Measurements from ENCODE around the gene GID8. TPM values are rescaled to one million over a fixed set of nuclear protein-coding genes. Genes with fewer than 3 reads are reported as not detected.

Gene GID8
- total and polyA plus RNA-seq, 4 donors = 10.2 to 23.6 (median 14.6) TPM

DNA sequence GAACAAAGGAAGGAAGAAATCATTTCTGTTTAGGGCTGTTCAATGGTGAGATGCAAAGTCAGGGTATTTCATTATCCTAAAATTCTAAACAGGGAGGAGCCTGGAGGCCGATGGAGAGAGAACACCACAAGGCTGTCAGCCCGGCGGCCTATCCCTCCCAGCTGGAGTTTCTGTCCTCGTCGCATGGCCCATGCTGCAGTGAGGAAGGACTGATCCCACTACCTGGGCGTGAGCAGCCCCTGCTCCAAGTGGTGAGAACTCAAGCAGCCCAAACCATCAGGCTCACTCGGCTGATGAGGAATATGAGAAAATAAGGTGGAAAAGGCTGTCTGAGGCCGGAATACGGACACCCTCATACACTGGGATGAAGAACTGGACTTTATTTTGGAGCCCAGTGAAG lies 42.4 kb upstream of the GID8 start:
- H3K9me3 ChIP-seq (ENCODE audit: control insufficient read depth in 4 of 4, low read length in 3 of 4) = no peaks in the 10 kb centered on the region
- no peaks in the 10 kb centered on the region for H3K27me3 ChIP-seq (ENCODE audit: control insufficient read depth in 4 of 4, insufficient read depth in 4 of 4, low read length in 3 of 4)
- H3K9ac ChIP-seq (ENCODE audit: low read depth in 1 of 2, low read length in 2 of 2) = no peak overlapping the region
- peaks cover 5 to 13% (median 10%) of the 10 kb centered on the region in 4 donors for H3K4me1 ChIP-seq (ENCODE audit: control insufficient read depth in 4 of 4, insufficient read depth in 4 of 4, low read length in 3 of 4)
- peaks cover 11 to 59% (median 43%) of the 10 kb centered on the region in 4 donors for H3K36me3 ChIP-seq (ENCODE audit: control insufficient read depth in 4 of 4, insufficient read depth in 3 of 4, low read depth in 1 of 4, low read length in 3 of 4)
- H3K4me3 ChIP-seq (ENCODE audit: low read depth in 1 of 3, low read length in 3 of 3) = no peak overlapping the region
- DNase-seq (ENCODE audit: low spot score) = no peak
- TF ChIP-seq EGR1 (IDR thresholded peaks at IDR 0.05; ENCODE audit: low read depth in 2 of 2) (no peak), JUND (IDR thresholded peaks at IDR 0.05) (no peak), TAF1 (conservative IDR thresholded peaks at IDR 0.05) (no peak)
- 97% methylated on average over 9 of the region's 9 CpGs for WGBS
- H3K27ac ChIP-seq (ENCODE audit: low read depth in 1 of 2, low read length in 2 of 2) = no peak overlapping the region

DNA sequence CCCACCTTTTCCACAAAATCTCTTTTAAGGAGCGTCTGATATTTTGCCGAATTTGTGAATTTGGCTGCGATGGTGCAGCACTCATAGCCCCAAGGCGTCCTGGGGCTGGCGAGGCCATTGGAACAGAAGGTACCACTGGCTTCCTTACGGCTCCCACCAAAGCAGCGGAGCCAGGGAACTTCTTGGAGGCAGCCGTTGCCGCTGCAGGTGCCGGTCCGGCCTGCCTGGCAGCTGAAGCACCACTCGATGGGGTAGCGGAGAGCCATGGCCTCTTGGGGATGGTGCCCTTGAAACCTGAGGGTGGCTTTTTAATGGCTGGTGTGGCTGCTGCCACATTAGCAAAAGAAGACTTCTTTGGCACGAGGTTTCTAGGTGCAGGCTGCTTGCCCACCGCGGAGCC lies 41.4 kb upstream of the GID8 start:
- no peak for DNase-seq (ENCODE audit: low spot score)
- peaks cover 8 to 49% (median 34%) of the 10 kb centered on the region in 4 donors for H3K36me3 ChIP-seq (ENCODE audit: control insufficient read depth in 4 of 4, insufficient read depth in 3 of 4, low read depth in 1 of 4, low read length in 3 of 4)
- H3K9ac ChIP-seq (ENCODE audit: low read depth in 1 of 2, low read length in 2 of 2) = no peak overlapping the region
- H3K27ac ChIP-seq (ENCODE audit: low read depth in 1 of 2, low read length in 2 of 2) = no peak overlapping the region
- TF ChIP-seq, protein P1, sequence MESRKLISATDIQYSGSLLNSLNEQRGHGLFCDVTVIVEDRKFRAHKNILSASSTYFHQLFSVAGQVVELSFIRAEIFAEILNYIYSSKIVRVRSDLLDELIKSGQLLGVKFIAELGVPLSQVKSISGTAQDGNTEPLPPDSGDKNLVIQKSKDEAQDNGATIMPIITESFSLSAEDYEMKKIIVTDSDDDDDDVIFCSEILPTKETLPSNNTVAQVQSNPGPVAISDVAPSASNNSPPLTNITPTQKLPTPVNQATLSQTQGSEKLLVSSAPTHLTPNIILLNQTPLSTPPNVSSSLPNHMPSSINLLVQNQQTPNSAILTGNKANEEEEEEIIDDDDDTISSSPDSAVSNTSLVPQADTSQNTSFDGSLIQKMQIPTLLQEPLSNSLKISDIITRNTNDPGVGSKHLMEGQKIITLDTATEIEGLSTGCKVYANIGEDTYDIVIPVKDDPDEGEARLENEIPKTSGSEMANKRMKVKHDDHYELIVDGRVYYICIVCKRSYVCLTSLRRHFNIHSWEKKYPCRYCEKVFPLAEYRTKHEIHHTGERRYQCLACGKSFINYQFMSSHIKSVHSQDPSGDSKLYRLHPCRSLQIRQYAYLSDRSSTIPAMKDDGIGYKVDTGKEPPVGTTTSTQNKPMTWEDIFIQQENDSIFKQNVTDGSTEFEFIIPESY (IDR thresholded peaks at IDR 0.05) = no peak
- no peak for TF ChIP-seq YY1 (IDR thresholded peaks at IDR 0.05)
- no peak for TF ChIP-seq EGR1 (IDR thresholded peaks at IDR 0.05; ENCODE audit: low read depth in 2 of 2)
- TF ChIP-seq, protein P2, sequence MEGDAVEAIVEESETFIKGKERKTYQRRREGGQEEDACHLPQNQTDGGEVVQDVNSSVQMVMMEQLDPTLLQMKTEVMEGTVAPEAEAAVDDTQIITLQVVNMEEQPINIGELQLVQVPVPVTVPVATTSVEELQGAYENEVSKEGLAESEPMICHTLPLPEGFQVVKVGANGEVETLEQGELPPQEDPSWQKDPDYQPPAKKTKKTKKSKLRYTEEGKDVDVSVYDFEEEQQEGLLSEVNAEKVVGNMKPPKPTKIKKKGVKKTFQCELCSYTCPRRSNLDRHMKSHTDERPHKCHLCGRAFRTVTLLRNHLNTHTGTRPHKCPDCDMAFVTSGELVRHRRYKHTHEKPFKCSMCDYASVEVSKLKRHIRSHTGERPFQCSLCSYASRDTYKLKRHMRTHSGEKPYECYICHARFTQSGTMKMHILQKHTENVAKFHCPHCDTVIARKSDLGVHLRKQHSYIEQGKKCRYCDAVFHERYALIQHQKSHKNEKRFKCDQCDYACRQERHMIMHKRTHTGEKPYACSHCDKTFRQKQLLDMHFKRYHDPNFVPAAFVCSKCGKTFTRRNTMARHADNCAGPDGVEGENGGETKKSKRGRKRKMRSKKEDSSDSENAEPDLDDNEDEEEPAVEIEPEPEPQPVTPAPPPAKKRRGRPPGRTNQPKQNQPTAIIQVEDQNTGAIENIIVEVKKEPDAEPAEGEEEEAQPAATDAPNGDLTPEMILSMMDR (IDR thresholded peaks at IDR 0.05; ENCODE audit: low read depth, low read length, missing input control) = no peak
- no peak for TF ChIP-seq SP1 (IDR thresholded peaks at IDR 0.05)
- TF ChIP-seq, protein P3, sequence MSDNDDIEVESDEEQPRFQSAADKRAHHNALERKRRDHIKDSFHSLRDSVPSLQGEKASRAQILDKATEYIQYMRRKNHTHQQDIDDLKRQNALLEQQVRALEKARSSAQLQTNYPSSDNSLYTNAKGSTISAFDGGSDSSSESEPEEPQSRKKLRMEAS (IDR thresholded peaks at IDR 0.05) = no peak
- TF ChIP-seq GABPA (IDR thresholded peaks at IDR 0.05 in 1 of 2, conservative IDR thresholded peaks at IDR 0.05 in 1 of 2) = no peak
- TF ChIP-seq TAF1 (conservative IDR thresholded peaks at IDR 0.05) = no peak
- TF ChIP-seq, protein P4, sequence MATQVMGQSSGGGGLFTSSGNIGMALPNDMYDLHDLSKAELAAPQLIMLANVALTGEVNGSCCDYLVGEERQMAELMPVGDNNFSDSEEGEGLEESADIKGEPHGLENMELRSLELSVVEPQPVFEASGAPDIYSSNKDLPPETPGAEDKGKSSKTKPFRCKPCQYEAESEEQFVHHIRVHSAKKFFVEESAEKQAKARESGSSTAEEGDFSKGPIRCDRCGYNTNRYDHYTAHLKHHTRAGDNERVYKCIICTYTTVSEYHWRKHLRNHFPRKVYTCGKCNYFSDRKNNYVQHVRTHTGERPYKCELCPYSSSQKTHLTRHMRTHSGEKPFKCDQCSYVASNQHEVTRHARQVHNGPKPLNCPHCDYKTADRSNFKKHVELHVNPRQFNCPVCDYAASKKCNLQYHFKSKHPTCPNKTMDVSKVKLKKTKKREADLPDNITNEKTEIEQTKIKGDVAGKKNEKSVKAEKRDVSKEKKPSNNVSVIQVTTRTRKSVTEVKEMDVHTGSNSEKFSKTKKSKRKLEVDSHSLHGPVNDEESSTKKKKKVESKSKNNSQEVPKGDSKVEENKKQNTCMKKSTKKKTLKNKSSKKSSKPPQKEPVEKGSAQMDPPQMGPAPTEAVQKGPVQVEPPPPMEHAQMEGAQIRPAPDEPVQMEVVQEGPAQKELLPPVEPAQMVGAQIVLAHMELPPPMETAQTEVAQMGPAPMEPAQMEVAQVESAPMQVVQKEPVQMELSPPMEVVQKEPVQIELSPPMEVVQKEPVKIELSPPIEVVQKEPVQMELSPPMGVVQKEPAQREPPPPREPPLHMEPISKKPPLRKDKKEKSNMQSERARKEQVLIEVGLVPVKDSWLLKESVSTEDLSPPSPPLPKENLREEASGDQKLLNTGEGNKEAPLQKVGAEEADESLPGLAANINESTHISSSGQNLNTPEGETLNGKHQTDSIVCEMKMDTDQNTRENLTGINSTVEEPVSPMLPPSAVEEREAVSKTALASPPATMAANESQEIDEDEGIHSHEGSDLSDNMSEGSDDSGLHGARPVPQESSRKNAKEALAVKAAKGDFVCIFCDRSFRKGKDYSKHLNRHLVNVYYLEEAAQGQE (IDR thresholded peaks at IDR 0.05) = no peak
- TF ChIP-seq RAD21 (IDR thresholded peaks at IDR 0.05) = no peak
- no peak for TF ChIP-seq NR2F2 (IDR thresholded peaks at IDR 0.05)
- TF ChIP-seq, protein P5, sequence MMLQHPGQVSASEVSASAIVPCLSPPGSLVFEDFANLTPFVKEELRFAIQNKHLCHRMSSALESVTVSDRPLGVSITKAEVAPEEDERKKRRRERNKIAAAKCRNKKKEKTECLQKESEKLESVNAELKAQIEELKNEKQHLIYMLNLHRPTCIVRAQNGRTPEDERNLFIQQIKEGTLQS (IDR thresholded peaks at IDR 0.05) = no peak
- TF ChIP-seq FOXA1 (IDR thresholded peaks at IDR 0.05) = no peak
- no peak for TF ChIP-seq FOXA2 (IDR thresholded peaks at IDR 0.05)
- no peak for TF ChIP-seq RXRA (IDR thresholded peaks at IDR 0.05)
- no peak for TF ChIP-seq HNF4G (IDR thresholded peaks at IDR 0.05)
- TF ChIP-seq JUND (IDR thresholded peaks at IDR 0.05) = no peak
- no peak for TF ChIP-seq HNF4A (conservative IDR thresholded peaks at IDR 0.05)
- no peak overlapping the region for H3K4me3 ChIP-seq (ENCODE audit: low read depth in 1 of 3, low read length in 3 of 3)
- H3K27me3 ChIP-seq (ENCODE audit: control insufficient read depth in 4 of 4, insufficient read depth in 4 of 4, low read length in 3 of 4) = no peaks in the 10 kb centered on the region
- no peaks in the 10 kb centered on the region for H3K9me3 ChIP-seq (ENCODE audit: control insufficient read depth in 4 of 4, low read length in 3 of 4)
- 97% methylated on average over 16 of the region's 16 CpGs for WGBS
- peaks cover 5 to 21% (median 13%) of the 10 kb centered on the region in 4 donors for H3K4me1 ChIP-seq (ENCODE audit: control insufficient read depth in 4 of 4, insufficient read depth in 4 of 4, low read length in 3 of 4)

Measured in liver (tissue), 9 donors.